C4-2B (cell line): ENCODE measurements around the gene RBM20.

Experiments
- H3K27ac ChIP-seq: fragments of 450-650 bp; 2 replicates; pipeline ENCODE4 v1.5.1; 2017
- CTCF ChIP-seq: fragments of 450-650 bp; conservative IDR thresholded peaks from 2 replicates; pipeline ENCODE4 v1.5.1; 2017; ENCODE audit warnings: mild to moderate bottlenecking
- ZFX ChIP-seq: fragments of 450-650 bp; IDR thresholded peaks from 2 replicates; pipeline ENCODE4 v1.6.1; 2017

RBM20 gene

GRCh38 chr10:110771486-110771885 is 127.3 kb downstream of the RBM20 start:
- TF ChIP-seq CTCF: no peak
- TF ChIP-seq ZFX: no peak

GRCh38 chr10:110771991-110772390 is 127.9 kb downstream of the RBM20 start:
- no peak overlapping the region for H3K27ac ChIP-seq
- TF ChIP-seq ZFX (no peak), CTCF (no peak)

More at GRCh38 chr10:110771486-110771885, 127.3 kb downstream of the RBM20 start:
- H3K27ac ChIP-seq: no peak overlapping the region

GRCh38 chr10:110772454-110773025 is 128.4 kb downstream of the RBM20 start:
- TF ChIP-seq ZFX: no peak
- TF ChIP-seq CTCF: no peak
- H3K27ac ChIP-seq: no peak overlapping the region

- TF ChIP-seq ZFX: no peak
- TF ChIP-seq CTCF: no peak
- H3K27ac ChIP-seq: no peak overlapping the region
Observed at GRCh38 chr10:110773693-110774068, 129.5 kb downstream of the RBM20 start.

GRCh38 chr10:110774069-110775019 is 130.2 kb downstream of the RBM20 start:
- no peak overlapping the region for H3K27ac ChIP-seq
- no peak for TF ChIP-seq CTCF
- no peak for TF ChIP-seq ZFX

- TF ChIP-seq CTCF: no peak
- TF ChIP-seq ZFX: no peak
- no peak overlapping the region for H3K27ac ChIP-seq
Observed at GRCh38 chr10:110775020-110775375, 130.9 kb downstream of the RBM20 start.

GRCh38 chr10:110775406-110775805 is 131.3 kb downstream of the RBM20 start:
- TF ChIP-seq ZFX (no peak), CTCF (no peak)
- H3K27ac ChIP-seq: no peak overlapping the region
